ENCODE results near the gene MEF2B. TPM values are rescaled to one million over a fixed set of nuclear protein-coding genes. Genes with fewer than 3 reads are reported as not detected.

MEF2B gene
- total RNA-seq, 4 donors from 2014 or later = not detected

DNA sequence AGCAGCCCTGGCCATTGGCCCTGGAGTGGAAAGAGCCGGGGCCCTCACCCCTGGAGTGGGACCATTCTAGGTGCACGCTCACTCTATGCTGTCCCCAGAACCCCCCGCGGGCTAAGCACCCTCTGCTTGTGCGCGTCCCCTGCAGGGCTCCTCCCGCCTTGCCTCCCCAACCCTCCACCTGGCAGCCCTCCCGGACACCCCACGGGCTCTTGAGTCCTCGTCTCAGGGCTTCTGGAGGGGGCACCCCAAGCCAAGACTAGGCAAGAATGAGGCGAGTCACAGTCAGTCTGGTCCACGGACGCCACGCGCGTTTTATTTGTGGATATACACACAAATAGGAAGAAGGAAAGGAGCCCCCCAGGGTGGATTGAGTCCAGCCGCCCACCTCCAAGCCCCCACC lies 24.8 kb downstream of the MEF2B start:
- Histone ChIP-seq H3K4me1 (peaks cover 4 to 11% (median 8%) of the 10 kb centered on the region in 4 donors), H3K4me3 (peak overlapping the region in 1 of 4 donors; percentile 32), H3K36me3 (peaks cover 7 to 36% (median 23%) of the 10 kb centered on the region in 4 donors), H3K27me3 (no peaks in the 10 kb centered on the region), H3K27ac (replicated peaks in 1 of 4) (no peak overlapping the region), H3K9me3 (no peaks in the 10 kb centered on the region)
- intact Hi-C loops (cut with DNase I) = no loop called here
- WGBS = 80% methylated on average over 10 of the region's 17 CpGs
- TF ChIP-seq POLR2AphosphoS5 (IDR thresholded peaks at IDR 0.05) (no peak), POLR2A (IDR thresholded peaks at IDR 0.05; ENCODE audit: low read depth) (no peak), EP300 (IDR thresholded peaks at IDR 0.05) (no peak)
- TF ChIP-seq, protein P1, sequence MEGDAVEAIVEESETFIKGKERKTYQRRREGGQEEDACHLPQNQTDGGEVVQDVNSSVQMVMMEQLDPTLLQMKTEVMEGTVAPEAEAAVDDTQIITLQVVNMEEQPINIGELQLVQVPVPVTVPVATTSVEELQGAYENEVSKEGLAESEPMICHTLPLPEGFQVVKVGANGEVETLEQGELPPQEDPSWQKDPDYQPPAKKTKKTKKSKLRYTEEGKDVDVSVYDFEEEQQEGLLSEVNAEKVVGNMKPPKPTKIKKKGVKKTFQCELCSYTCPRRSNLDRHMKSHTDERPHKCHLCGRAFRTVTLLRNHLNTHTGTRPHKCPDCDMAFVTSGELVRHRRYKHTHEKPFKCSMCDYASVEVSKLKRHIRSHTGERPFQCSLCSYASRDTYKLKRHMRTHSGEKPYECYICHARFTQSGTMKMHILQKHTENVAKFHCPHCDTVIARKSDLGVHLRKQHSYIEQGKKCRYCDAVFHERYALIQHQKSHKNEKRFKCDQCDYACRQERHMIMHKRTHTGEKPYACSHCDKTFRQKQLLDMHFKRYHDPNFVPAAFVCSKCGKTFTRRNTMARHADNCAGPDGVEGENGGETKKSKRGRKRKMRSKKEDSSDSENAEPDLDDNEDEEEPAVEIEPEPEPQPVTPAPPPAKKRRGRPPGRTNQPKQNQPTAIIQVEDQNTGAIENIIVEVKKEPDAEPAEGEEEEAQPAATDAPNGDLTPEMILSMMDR (IDR thresholded peaks at IDR 0.05) = no peak
- DNase-seq (ENCODE audit: extremely low spot score) = no peak

DNA sequence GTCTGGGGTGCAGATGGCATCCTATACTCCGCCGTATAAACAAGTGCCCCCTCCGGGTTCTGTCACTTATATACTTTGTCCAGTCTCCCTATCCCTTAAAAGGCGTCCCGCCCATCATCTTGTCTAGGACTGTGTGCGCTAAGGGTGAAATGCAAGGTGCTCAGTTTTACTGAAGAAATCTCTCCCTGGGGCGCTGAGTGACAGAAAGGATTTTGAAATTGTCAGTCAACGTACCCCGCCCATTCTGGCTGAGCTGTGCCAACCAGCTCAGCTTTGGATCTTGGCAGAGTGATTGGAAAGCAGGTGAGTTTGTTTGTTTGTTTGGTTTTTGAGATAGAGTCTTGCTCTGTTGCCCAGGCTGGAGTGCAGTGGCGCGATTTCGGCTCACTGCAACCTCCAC lies 27.7 kb downstream of the MEF2B start:
- Histone ChIP-seq H3K27me3 (no peaks in the 10 kb centered on the region), H3K27ac (replicated peaks in 1 of 4) (no peak overlapping the region), H3K4me1 (peaks cover 9 to 20% (median 15%) of the 10 kb centered on the region in 4 donors), H3K4me3 (no peak overlapping the region), H3K36me3 (peaks cover 0 to 11% (median 9%) of the 10 kb centered on the region in 4 donors), H3K9me3 (no peaks in the 10 kb centered on the region)
- intact Hi-C loops (cut with DNase I) = no loop called here
- no peak for DNase-seq (ENCODE audit: extremely low spot score)
- TF ChIP-seq, protein P1 (IDR thresholded peaks at IDR 0.05) = no peak
- WGBS = 96% methylated on average over 12 of the region's 12 CpGs

DNA sequence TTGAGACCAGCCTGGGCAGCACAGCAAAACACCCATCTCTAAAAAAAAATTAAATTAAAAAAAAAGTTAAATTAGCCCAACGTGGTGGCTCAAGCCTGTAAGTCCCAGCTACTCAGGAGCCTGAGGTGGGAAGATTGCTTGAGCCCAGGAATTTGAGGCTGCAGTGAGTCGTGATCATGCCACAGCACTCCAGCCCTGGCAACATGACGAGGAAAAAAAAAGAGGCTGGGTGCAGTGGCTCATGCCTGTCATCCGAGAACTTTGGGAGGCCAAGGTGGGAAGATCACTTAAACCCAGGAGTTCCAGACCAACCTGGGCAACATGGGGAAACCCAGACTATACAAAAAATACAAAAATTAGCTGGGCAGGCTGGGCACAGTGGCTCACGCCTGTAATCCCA lies 29.6 kb downstream of the MEF2B start:
- TF ChIP-seq, protein P1 (IDR thresholded peaks at IDR 0.05) = no peak
- TF ChIP-seq POLR2AphosphoS5 (IDR thresholded peaks at IDR 0.05) = no peak
- TF ChIP-seq POLR2A (IDR thresholded peaks at IDR 0.05; ENCODE audit: low read depth) = no peak
- TF ChIP-seq EP300 (IDR thresholded peaks at IDR 0.05) = no peak
- Histone ChIP-seq H3K27ac (replicated peaks in 1 of 4) (no peak overlapping the region), H3K27me3 (no peaks in the 10 kb centered on the region), H3K4me3 (no peak overlapping the region), H3K4me1 (peaks cover 8 to 16% (median 14%) of the 10 kb centered on the region in 4 donors), H3K9me3 (no peaks in the 10 kb centered on the region), H3K36me3 (no peaks in the 10 kb centered on the region)
- intact Hi-C loops (cut with DNase I) = no loop called here
- no peak for DNase-seq (ENCODE audit: extremely low spot score)
- WGBS = 72% methylated on average over 5 of the region's 5 CpGs

DNA sequence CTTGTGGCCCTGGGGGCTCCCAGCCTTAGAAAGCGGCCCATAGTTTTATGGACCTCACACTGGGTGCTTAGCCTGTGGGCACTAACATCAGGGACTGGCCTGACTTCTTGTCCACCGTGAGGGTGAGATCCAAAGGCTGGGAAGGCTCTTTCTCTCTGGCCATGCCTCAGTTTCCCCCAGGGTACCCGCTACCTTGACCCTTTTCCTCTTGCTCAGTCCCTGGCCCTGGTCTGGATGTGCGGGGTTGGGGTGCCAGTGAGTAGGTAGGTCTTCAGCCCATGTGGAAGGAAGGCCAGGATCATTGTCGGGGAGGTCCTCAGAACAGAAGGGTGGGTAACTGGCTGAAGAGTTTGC lies 30.2 kb downstream of the MEF2B start:
- intact Hi-C loops (cut with DNase I) = loop anchor here (5.0 kb wide), 1 partner anchor 88 kb away; no protein-coding TSS in a partner anchor
- Histone ChIP-seq H3K4me1 (peaks cover 8 to 22% (median 15%) of the 10 kb centered on the region in 4 donors), H3K27me3 (no peaks in the 10 kb centered on the region), H3K36me3 (no peaks in the 10 kb centered on the region), H3K27ac (replicated peaks in 1 of 4) (no peak overlapping the region), H3K4me3 (no peak overlapping the region), H3K9me3 (no peaks in the 10 kb centered on the region)
- no peak for DNase-seq (ENCODE audit: extremely low spot score)
- TF ChIP-seq POLR2A (IDR thresholded peaks at IDR 0.05; ENCODE audit: low read depth) = no peak
- TF ChIP-seq, protein P1 (IDR thresholded peaks at IDR 0.05) = no peak
- TF ChIP-seq EP300 (IDR thresholded peaks at IDR 0.05) = no peak
- TF ChIP-seq POLR2AphosphoS5 (IDR thresholded peaks at IDR 0.05) = no peak
- WGBS = 50% methylated on average over 5 of the region's 5 CpGs
